GM19397 (cell line): ENCODE measurements around the gene EPHA8.

Experiments
- ATAC-seq: cut with Tn5 transposase; IDR thresholded peaks from one replicate; pipeline ENCODE4 v1.9.1; 2021; ENCODE audit warnings: mild to moderate bottlenecking, moderate library complexity; ENCODE audit not compliant: unreplicated experiment

The EPHA8 gene

DNA sequence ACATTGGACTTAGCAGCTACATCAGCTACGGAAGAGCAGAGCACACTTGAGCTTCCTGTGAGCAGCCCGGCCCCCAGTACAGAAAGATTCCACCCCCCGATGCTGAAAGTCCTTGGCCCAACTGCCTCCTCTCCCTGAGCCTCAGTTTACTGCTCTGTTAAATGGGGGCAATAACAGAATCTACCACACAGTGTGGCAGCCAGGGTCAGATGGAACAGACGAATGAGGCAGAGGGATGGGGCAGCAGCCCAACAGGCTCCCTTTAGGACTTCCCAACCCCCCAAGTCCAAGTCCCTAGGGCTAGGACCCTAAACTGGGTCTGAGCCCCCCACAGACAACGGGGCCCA lies 50.3 kb downstream of the EPHA8 start:
- ATAC-seq = no peak

DNA sequence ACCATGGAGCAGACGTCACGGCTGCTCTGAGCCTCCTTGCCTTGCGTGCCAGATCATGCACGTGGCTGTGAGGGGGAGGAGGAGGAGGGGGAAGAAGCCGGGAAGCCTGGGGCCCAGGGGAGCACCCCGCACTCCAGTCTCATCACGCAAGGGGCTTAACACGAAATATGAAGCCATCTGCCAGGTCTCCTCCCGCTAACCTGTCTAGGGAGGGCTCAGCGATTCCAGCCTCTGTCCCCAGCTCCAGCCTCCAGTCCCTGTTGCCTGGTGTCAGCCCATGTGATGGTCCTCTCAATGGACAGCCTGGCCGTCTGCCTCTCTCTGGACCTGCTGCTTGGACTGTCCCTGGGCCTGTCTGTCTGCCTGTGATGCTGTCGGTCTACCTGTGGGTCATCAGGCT lies 50.7 kb downstream of the EPHA8 start:
- no peak for ATAC-seq

DNA sequence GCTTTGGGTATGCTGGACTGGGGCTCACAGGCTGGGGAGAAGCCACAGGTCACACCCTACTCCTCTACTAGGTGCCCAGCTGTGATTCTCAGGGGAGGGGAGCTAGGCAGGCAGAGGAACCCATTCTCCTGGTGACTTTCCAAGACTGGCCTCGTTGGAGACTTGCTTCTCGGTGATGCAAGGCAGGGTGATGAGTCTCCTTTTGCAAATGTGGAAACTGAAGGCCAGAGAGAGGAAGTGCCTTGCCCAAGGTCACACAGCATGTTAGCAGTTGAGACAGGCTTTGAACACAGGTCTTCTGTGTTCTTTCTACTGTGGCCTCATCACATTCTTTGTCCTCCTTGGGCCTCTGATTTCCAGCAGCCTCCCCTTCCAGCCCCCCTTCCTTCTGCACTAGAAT lies 52.6 kb downstream of the EPHA8 start:
- ATAC-seq = no peak

DNA sequence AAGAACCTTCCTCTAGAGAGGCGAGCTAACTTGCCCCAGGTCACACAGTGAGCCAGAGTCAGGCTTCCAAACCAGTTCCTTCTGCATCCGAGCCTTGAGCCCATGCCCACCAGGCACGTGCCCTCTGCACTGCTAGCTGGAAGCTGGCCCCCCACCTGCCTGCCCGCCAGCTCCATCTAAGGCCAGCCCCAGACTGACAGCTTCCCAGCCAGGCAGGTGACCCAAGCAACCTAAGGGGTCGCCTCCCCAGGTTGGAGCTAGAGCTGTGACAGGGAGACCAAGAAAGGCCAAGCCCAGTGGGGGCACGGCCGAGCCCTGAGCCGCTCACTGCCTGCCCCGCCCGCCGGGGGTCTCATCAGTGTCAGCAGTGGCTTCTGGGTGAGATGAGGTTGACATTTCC lies 53.3 kb downstream of the EPHA8 start:
- ATAC-seq = no peak

GRCh38 chr1:22618056-22618455 lies 54.8 kb downstream of the EPHA8 start:
- no peak for ATAC-seq

DNA sequence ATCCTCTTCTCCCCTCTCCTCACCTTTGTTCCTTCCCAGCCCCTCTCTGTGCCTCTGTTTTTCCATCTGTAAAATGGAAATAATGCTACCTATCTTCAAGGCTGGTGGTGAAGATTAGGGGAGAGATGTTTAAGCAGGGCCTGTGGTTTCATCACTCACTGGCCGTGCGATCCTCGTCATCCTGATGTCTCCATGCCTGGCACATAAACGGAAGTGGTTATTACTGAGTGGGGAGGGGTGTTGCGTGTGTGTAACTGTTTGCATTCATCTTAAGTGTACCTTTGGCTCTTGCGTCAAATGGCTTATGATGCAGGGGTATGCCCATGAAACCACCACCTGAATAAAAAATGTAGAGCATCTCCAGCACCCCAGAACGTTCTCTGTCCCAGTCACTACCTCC lies 56.0 kb downstream of the EPHA8 start:
- ATAC-seq = no peak

- ATAC-seq = no peak
Observed at GRCh38 chr1:22619798-22620197, 56.5 kb downstream of the EPHA8 start.

GRCh38 chr1:22621761-22622160 lies 58.5 kb downstream of the EPHA8 start:
- no peak for ATAC-seq

DNA sequence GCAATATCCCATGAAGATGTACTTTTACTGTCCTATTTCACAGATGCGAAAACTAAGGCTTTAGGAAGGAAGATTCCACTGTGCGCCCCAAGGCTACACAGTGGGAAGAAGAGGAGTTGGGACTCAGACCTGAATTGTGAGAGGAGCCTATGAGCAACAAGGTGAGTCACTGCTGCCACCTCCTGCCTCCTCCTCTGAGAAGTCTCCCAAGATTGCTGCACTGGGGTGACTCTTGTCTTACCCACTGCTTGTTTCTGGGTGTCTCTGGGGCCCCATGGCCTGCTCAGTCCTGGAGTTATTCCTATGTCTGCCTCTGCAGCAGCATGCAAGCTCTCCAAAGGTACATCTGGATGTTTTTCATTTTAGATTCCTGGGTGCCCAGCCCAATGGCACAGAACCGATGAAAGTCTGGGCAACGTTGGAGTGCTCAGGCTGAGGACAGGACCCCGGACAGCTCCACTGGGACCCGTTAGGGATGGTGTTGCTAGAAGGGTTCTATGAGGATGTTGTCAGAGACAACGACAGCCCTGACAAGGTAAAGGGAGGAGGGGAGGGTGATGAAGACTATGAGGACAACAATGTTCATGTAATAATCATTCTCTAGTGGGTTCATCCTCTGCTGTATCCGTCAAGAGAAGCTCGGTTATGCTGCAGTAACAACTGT lies 62.1 kb downstream of the EPHA8 start:
- no peak for ATAC-seq

GRCh38 chr1:22626237-22627157 lies 63.2 kb downstream of the EPHA8 start:
- no peak for ATAC-seq

DNA sequence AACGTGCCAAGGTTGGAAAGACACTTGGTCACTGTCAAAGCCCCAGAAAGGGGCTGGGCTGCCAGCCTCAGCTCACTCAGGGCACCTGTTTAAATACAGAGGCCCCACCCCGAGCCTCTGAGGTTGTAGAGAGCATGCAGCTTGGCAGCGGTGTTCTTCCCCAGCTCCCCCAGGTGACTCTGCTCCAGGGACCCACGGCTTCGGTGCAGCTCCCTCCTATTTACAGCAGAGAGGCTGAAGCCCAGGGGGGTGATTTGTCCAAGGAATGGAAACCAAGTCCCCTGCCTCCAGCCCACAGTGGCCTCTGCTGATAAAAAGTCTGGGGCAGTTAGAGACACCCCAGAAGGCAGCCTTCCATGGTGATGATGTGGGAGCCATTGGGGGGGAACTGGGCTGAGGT lies 64.0 kb downstream of the EPHA8 start:
- ATAC-seq = no peak

DNA sequence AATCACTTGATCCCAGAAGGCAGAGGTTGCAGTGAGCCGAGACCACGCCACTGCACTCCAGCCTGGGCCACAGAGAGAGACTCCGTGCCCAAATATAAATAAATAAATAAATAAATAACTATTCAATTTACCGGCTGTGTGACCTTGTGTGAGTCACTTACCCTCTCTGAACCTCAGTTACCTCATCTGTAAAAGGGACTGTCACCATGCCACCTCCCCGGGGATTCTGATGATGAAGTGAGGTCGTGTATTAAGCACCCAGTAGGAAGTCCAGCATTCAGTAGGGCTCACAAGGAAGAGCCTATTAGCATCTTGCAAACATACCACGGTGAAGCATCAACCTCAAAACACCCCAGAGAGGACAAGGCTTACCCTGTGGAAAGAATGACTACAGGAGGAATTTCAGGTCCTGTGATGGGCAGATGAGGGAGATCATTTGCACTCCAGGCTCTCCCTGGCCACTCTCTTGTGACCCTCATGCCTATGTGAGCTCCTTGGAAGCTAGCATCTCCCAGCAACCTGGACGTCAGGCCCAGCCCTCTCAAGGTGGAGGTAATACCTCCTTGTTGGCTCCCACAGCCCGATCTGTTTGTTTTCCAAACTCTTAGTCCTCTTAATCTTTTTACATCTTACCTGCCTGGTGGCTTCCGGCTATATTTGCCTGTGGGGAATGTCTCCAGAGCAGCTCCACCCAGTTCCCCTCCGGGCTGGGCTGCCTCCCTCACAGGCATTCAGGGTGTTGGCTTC lies 65.6 kb downstream of the EPHA8 start:
- ATAC-seq = no peak

GRCh38 chr1:22629886-22630285 lies 66.6 kb downstream of the EPHA8 start:
- no peak for ATAC-seq

DNA sequence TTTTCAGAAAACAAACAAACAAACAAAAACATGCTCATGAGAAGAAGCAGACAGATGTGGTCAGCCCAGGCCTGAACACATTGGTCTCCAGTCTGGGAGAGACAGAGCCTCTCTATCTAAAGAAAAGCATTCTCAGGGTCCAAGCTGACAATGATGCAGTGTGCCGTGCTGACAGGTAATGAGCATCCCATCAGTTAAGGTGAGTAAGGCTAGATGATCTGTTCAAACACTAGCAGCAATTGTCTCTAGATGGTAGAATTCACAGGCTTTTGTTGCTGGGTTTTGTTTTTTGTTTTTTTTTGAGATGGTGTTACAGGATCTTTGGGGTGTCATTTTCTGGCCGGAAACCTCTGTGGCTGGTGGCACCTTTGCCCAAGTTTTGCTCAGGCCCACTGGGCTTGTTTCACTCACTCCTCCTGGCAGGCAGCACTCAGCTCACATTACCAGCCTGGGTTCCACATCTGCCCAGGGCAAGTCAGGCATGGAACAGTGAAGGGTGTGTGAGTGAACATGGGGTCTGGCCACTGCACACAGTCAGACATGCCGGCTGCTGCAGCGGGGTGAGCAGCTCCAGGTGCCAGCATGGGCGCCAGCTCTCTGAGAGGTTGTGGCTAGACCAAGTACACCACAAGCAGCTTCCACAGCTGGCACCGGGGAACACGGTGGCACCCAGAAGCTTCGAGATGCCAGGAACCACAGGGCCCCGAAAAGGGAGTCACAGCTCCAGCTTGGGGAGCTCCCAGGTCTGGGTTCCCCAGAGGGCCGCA lies 70.6 kb downstream of the EPHA8 start:
- no peak for ATAC-seq

DNA sequence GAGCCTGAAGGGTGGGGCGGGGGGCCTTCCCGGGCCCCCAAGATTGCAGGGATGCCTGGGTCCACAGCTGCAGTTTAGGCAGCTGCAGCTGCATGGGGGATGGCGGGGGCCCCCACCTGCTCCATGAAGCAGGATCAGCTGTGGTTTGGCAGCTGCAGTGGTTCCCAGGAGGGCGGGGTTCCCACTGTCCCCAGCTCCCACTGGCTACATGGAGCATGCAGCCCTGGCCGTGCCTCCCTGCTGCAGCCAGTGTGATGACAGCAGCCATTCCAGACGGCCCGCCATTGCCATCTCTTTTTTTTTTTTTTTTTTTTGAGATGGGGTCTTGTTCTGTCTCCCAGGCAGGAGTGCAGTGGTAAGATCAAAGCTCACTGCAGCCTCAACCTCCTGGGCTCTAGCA lies 72.1 kb downstream of the EPHA8 start:
- no peak for ATAC-seq

DNA sequence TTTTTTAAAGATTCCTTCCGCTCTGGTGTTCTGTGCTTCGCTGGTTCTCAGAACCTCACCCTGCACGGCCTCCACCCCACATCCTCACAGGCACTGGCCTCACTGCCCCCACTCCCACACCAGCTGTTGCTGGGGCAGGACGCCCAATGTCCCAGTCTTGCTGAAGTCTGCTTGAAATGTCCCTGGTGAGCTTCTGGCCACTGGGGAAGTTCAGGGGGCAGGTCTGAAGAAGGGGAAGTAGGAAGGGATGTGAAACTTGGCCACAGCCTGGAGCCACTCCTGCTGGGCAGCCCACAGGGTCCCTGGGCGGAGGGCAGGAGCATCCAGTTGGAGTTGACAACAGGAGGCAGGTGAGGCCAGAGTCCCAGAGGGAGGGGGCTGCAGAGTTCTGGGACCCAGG lies 73.1 kb downstream of the EPHA8 start, which contains the start of gene C1QA:
Gene C1QA (plus strand): TSS at position 276 of the 400 bp plus-strand sequence. CDS start 989 bp downstream, outside the sequence.
- no peak for ATAC-seq

DNA sequence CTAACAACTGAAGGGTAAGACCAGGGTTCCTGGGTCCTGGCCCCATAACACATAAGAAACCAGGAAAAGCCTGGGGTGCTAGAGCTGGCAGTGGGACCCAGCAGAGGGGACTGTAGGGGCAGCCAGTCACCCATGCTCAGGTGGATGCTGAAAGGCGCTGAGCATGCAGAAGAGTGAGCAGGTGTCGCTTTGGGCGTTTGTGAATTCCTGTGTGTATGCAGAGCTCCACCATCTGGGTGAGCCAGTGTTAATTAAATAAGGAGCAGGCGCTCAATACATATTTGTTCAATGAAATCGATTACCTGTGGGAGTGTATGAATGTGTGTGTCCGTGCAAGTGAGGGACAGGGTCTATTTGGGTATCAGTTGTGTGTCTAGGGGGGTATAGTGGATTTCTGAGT lies 73.6 kb downstream of the EPHA8 start:
- ATAC-seq = no peak

GRCh38 chr1:22637907-22638445 lies 74.7 kb downstream of the EPHA8 start:
- no peak for ATAC-seq

DNA sequence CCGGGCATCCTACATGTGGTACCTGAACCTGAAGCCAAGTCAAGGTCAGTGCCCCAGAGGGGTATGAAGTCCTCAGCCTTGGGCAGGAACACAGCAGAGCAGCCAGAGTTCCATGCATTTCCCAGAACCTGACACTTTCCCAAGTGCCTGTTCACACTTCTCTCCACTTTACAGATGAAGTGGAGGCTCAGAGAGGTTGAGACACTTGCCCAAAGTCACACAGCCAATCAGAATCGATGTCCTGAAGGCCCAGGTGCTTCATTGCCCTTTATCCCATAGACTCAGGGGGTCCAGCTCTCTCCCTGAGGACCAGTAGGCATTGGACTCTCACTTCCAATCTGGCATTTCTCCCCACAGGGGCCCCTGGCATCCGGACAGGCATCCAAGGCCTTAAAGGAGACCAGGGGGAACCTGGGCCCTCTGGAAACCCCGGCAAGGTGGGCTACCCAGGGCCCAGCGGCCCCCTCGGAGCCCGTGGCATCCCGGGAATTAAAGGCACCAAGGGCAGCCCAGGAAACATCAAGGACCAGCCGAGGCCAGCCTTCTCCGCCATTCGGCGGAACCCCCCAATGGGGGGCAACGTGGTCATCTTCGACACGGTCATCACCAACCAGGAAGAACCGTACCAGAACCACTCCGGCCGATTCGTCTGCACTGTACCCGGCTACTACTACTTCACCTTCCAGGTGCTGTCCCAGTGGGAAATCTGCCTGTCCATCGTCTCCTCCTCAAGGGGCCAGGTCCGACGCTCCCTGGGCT lies 75.4 kb downstream of the EPHA8 start:
- ATAC-seq = no peak

DNA sequence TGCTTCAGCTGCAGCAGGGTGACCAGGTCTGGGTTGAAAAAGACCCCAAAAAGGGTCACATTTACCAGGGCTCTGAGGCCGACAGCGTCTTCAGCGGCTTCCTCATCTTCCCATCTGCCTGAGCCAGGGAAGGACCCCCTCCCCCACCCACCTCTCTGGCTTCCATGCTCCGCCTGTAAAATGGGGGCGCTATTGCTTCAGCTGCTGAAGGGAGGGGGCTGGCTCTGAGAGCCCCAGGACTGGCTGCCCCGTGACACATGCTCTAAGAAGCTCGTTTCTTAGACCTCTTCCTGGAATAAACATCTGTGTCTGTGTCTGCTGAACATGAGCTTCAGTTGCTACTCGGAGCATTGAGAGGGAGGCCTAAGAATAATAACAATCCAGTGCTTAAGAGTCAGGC lies 76.0 kb downstream of the EPHA8 start:
- ATAC-seq = no peak
